T-cell (primary cell): ENCODE results near the gene CYP27C1. TPM values are rescaled to one million over a fixed set of nuclear protein-coding genes. Genes with fewer than 3 reads are reported as not detected.

Source experiments
- total RNA-seq, 35 experiments: library from RNA in 6 of 35; stranded (reverse) in 6 of 35; fragments of 120-200 nt in 1 of 35; gene quantifications; one replicate each; pipeline versions ENCODE4 v1.2.1 to v1.2.4 and lab custom pipeline; 2013 to 2026

The CYP27C1 gene
- total RNA-seq, 5 donors from 2014 or later (not counting 1 experiment from before 2014, with no cell fraction given), result 0.16 TPM; not detected in 4

Other genes with a start within 250 kb of the CYP27C1 start
- 100 to 1,000 TPM; 144 to 172 (median 151) TPM for gene BIN1, start 113.1 kb downstream of the CYP27C1 start, total RNA-seq
- gene ERCC3, start 73.8 kb upstream of the CYP27C1 start, total RNA-seq, result 10 to 100 TPM; 41.5 to 62.1 (median 52.3) TPM
- 10 to 100 TPM; 81.6 to 89.1 (median 83.2) TPM for gene MAP3K2, start 167.7 kb upstream of the CYP27C1 start, total RNA-seq
- under 1 TPM in 3 of 5 donors, not detected in 2; 0.20 to 0.76 (median 0.49) TPM for gene PROC, start 198.1 kb upstream of the CYP27C1 start, total RNA-seq